Mammary epithelial cell (primary cell): ENCODE data around the gene PLA2G10.
"Not testable (repeated sequence)": the region's sequence is repeated elsewhere in the genome, so short reads cannot be mapped to it uniquely, and the experiment has no call there.

ENCODE experiments used
- EZH2 ChIP-seq: IDR thresholded peaks from 2 replicates; pipeline ENCODE4 v1.6.1; 2012; ENCODE audit warnings: low read length, inconsistent platforms, borderline replicate concordance
- TF ChIP-seq, protein P1 (sequence below), 2 donors: IDR thresholded peaks in 1 of 2; conservative IDR thresholded peaks in 1 of 2; 2 replicates each; pipeline ENCODE4 v1.5.1; 2011 to 2012; ENCODE audit warnings: inconsistent platforms in 2 of 2, low read length in 2 of 2, mild to moderate bottlenecking in 2 of 2, control low read depth in 1 of 2, low read depth in 1 of 2; ENCODE audit not compliant: insufficient read depth in 1 of 2; ENCODE audit errors: extremely low read depth in 1 of 2

GRCh38 chr16:14742273-14743128 lies 48.4 kb upstream of the PLA2G10 start, which contains the start of gene NPIPA2:
- TF ChIP-seq, protein P1, sequence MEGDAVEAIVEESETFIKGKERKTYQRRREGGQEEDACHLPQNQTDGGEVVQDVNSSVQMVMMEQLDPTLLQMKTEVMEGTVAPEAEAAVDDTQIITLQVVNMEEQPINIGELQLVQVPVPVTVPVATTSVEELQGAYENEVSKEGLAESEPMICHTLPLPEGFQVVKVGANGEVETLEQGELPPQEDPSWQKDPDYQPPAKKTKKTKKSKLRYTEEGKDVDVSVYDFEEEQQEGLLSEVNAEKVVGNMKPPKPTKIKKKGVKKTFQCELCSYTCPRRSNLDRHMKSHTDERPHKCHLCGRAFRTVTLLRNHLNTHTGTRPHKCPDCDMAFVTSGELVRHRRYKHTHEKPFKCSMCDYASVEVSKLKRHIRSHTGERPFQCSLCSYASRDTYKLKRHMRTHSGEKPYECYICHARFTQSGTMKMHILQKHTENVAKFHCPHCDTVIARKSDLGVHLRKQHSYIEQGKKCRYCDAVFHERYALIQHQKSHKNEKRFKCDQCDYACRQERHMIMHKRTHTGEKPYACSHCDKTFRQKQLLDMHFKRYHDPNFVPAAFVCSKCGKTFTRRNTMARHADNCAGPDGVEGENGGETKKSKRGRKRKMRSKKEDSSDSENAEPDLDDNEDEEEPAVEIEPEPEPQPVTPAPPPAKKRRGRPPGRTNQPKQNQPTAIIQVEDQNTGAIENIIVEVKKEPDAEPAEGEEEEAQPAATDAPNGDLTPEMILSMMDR (conservative IDR thresholded peaks at IDR 0.05 in 1 of 2, IDR thresholded peaks at IDR 0.05 in 1 of 2; ENCODE audit: extremely low read depth in 1 of 2, insufficient read depth in 1 of 2, low read depth in 1 of 2, low read length in 2 of 2) = not testable (repeated sequence)
- TF ChIP-seq EZH2 = not testable (repeated sequence)
